Karpas-422 (cell line): ENCODE measurements around the gene CEP112. TPM values are rescaled to one million over a fixed set of nuclear protein-coding genes. Genes with fewer than 3 reads are reported as not detected.

Source experiments
- DNase-seq: peaks from one replicate; pipeline ENCODE4 v3.0.0-alpha.2; 2015
- H2AFZ ChIP-seq: fragments of 200-600 bp; sonication (generic); 2 replicates; pipeline ENCODE4 v1.6.1; 2014; ENCODE audit warnings: antibody characterized with exemption, low read length, mixed read lengths
- H3K27ac ChIP-seq: fragments of 200-600 bp; sonication (generic); 2 replicates; pipeline ENCODE4 v1.5.1; 2014; ENCODE audit warnings: mild to moderate bottlenecking, low read length, moderate library complexity
- H3K27me3 ChIP-seq: fragments of 200-600 bp; sonication (generic); 2 replicates; pipeline ENCODE4 v1.6.1; 2014; ENCODE audit warnings: low read length, mixed read lengths
- H3K36me3 ChIP-seq: fragments of 200-600 bp; sonication (generic); 2 replicates; pipeline ENCODE4 v1.6.1; 2014; ENCODE audit warnings: low read length, mixed read lengths; ENCODE audit not compliant: insufficient read depth
- H3K4me1 ChIP-seq: fragments of 200-600 bp; sonication (generic); 2 replicates; pipeline ENCODE4 v1.6.1; 2014; ENCODE audit warnings: mild to moderate bottlenecking, low read length, mixed read lengths
- H3K4me2 ChIP-seq: fragments of 200-600 bp; sonication (generic); 2 replicates; pipeline ENCODE4 v1.6.1; 2014; ENCODE audit warnings: low read length, low read depth, mild to moderate bottlenecking; ENCODE audit not compliant: poor library complexity, severe bottlenecking
- H3K4me3 ChIP-seq: fragments of 200-600 bp; sonication (generic); 2 replicates; pipeline ENCODE4 v1.5.1; 2014; ENCODE audit warnings: mild to moderate bottlenecking, antibody characterized with exemption, low read length, mixed read lengths
- H3K79me2 ChIP-seq: fragments of 200-600 bp; sonication (generic); 2 replicates; pipeline ENCODE4 v1.6.1; 2014; ENCODE audit warnings: mild to moderate bottlenecking, low read length, mixed read lengths
- H3K9ac ChIP-seq: fragments of 200-600 bp; sonication (generic); 2 replicates; pipeline ENCODE4 v1.6.0; 2014; ENCODE audit warnings: low read length
- H3K9me2 ChIP-seq: fragments of 200-600 bp; sonication (generic), shearing (Covaris generic); replicated peaks from 2 replicates; pipeline ENCODE4 v1.6.0; 2014; ENCODE audit warnings: mild to moderate bottlenecking, low read length, moderate library complexity; ENCODE audit not compliant: insufficient read depth
- H3K9me3 ChIP-seq: fragments of 300-700, 200-600 bp; sonication (generic); 2 replicates; pipeline ENCODE4 v1.6.1; 2014; ENCODE audit warnings: low read length, mixed read lengths
- H4K20me1 ChIP-seq: fragments of 200-600 bp; sonication (generic); 2 replicates; pipeline ENCODE4 v1.6.1; 2014; ENCODE audit warnings: mild to moderate bottlenecking, antibody characterized with exemption, low read length, low read depth; ENCODE audit not compliant: insufficient read depth
- total RNA-seq: library from RNA; depleted of rRNA; stranded (reverse); fragments of >200 nt; shearing (Covaris generic); gene quantifications from 2 replicates; pipeline ENCODE4 v1.2.3, GENCODE V29; 2014; ENCODE audit warnings: low replicate concordance

Gene CEP112
- total RNA-seq, 1 experiment from 2014 or later = not detected

DNA sequence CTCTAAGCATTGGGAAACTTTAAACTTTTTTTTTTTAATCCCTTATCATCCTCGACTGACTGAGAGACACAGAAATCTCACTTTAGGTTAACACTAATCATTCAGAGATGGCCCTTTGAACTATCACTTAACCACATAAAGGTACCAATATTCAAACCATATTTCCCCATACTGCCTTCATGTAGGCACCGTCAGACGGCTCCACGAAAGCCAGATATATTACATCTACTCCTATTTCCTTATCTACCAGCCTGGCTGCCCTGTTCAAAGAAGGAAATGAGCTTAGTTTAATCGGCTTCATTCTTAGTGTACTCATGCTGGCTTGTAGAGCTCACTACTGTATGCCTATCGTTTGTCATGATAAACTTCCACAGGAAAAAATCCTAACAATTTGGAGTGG, 270.9 kb downstream of the CEP112 start:
- H3K27me3 ChIP-seq = no peaks in the 10 kb centered on the region
- H3K4me2 ChIP-seq = no peak overlapping the region
- no peak overlapping the region for H2AFZ ChIP-seq
- H4K20me1 ChIP-seq = no peaks in the 10 kb centered on the region
- no peak overlapping the region for H3K9ac ChIP-seq
- H3K79me2 ChIP-seq = no peaks in the 10 kb centered on the region
- H3K4me3 ChIP-seq = no peak overlapping the region
- no peak for DNase-seq
- H3K4me1 ChIP-seq = no peaks in the 10 kb centered on the region
- no peaks in the 10 kb centered on the region for H3K9me2 ChIP-seq
- H3K9me3 ChIP-seq = no peaks in the 10 kb centered on the region
- H3K36me3 ChIP-seq = no peaks in the 10 kb centered on the region
- no peak overlapping the region for H3K27ac ChIP-seq

DNA sequence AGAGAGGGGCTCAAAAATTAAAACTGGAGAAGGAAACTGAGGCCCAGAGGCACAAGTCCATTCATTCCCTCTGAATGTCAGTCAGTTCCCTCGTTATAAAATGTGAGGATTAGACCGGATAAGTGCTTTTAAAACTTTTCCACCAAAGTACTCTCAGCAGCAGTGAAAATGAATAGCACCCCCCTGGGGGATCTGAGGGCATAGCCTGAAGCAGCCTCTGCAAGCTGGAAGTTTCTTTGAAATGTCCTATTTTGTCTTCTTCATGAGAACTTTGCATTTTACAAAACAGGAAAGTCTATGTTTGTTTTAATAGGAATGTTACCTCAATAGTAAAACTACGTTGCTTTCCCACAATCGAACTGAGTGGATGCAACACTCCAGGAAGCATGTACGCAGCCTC, 273.0 kb downstream of the CEP112 start:
- no peak overlapping the region for H3K9ac ChIP-seq

DNA sequence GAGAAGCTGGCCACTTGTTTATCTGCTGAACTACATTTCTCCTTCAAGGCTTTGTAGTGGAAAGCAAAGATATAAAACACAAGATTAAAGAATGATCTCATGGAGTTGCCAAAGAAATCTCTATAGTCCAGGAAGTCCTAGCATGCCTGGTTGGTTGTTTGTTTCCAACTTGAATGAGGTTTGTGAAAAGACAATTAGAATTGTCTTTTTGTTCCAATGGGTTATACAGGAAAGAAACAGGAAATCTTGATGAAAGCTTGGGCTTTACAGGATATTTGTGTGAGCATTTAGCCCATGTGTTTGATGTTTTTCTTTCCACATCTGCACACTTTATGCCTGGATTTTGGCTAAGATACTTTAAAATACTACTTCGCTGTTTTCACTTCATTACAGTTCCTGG, 273.4 kb downstream of the CEP112 start:
- Histone ChIP-seq H4K20me1 (no peaks in the 10 kb centered on the region), H3K79me2 (no peaks in the 10 kb centered on the region), H3K4me2 (no peak overlapping the region), H3K4me1 (no peaks in the 10 kb centered on the region), H3K9ac (no peak overlapping the region), H3K36me3 (no peaks in the 10 kb centered on the region), H3K9me3 (no peaks in the 10 kb centered on the region), H2AFZ (no peak overlapping the region), H3K4me3 (no peak overlapping the region), H3K9me2 (no peaks in the 10 kb centered on the region), H3K27me3 (no peaks in the 10 kb centered on the region), H3K27ac (no peak overlapping the region)
- no peak for DNase-seq

More for the DNA sequence above, 273.0 kb downstream of the CEP112 start:
- Histone ChIP-seq H3K4me2 (no peak overlapping the region), H3K9me3 (no peaks in the 10 kb centered on the region), H3K36me3 (no peaks in the 10 kb centered on the region), H3K27ac (no peak overlapping the region), H3K9me2 (no peaks in the 10 kb centered on the region), H4K20me1 (no peaks in the 10 kb centered on the region), H3K4me1 (no peaks in the 10 kb centered on the region), H3K27me3 (no peaks in the 10 kb centered on the region), H2AFZ (no peak overlapping the region), H3K4me3 (no peak overlapping the region), H3K79me2 (no peaks in the 10 kb centered on the region)
- no peak for DNase-seq

DNA sequence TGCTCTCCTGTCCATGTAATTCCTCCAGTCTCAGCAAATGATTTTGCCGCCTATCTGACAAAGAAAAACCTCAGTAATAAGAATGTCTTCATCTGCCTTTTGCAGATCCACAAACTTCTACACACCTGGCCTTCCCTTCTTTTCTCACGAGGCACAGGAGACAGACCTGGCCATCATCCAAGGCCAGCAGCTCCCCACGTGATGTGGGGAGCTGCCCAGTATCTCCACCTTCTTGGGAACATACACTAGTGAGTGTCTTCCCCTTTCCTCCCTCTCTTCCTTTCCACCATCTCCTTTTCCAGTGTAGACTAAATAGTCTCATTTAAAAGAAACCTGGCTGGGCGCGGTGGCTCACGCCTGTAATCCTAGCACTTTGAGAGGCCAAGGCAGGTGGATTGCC, 274.4 kb downstream of the CEP112 start:
- no peak overlapping the region for H3K4me2 ChIP-seq
- no peaks in the 10 kb centered on the region for H3K4me1 ChIP-seq
- H3K27me3 ChIP-seq = no peaks in the 10 kb centered on the region
- no peaks in the 10 kb centered on the region for H3K36me3 ChIP-seq
- H2AFZ ChIP-seq = no peak overlapping the region
- no peak overlapping the region for H3K27ac ChIP-seq
- no peak overlapping the region for H3K9ac ChIP-seq
- H3K4me3 ChIP-seq = no peak overlapping the region
- H3K9me3 ChIP-seq = no peaks in the 10 kb centered on the region
- no peak for DNase-seq
- H3K9me2 ChIP-seq = no peaks in the 10 kb centered on the region
- H4K20me1 ChIP-seq = no peaks in the 10 kb centered on the region
- H3K79me2 ChIP-seq = no peaks in the 10 kb centered on the region

DNA sequence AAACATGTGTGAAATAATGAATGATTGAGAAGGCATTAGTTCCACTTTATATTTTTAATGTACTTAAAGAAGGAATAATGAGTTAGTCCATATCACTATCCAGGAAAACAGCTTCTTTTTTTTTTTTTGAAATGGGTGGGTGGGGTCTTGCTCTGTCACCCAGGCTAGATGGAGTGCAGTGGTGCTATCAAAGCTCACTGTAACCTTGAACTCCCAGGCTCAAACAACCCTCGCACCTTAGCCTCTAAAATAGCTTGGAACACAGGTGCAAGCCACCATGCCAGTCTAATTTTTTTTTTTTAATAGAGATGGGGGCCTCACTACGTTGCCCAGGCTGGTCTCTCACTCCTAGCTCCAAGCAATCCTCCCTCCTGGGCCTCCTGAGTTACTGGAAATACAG, 275.5 kb downstream of the CEP112 start:
- Histone ChIP-seq H3K36me3 (no peaks in the 10 kb centered on the region), H3K4me3 (no peak overlapping the region), H3K27me3 (no peaks in the 10 kb centered on the region), H3K9ac (no peak overlapping the region), H3K27ac (no peak overlapping the region), H3K79me2 (no peaks in the 10 kb centered on the region), H3K4me2 (no peak overlapping the region), H2AFZ (no peak overlapping the region), H3K9me3 (no peaks in the 10 kb centered on the region), H4K20me1 (no peaks in the 10 kb centered on the region), H3K9me2 (no peaks in the 10 kb centered on the region), H3K4me1 (no peaks in the 10 kb centered on the region)
- no peak for DNase-seq

DNA sequence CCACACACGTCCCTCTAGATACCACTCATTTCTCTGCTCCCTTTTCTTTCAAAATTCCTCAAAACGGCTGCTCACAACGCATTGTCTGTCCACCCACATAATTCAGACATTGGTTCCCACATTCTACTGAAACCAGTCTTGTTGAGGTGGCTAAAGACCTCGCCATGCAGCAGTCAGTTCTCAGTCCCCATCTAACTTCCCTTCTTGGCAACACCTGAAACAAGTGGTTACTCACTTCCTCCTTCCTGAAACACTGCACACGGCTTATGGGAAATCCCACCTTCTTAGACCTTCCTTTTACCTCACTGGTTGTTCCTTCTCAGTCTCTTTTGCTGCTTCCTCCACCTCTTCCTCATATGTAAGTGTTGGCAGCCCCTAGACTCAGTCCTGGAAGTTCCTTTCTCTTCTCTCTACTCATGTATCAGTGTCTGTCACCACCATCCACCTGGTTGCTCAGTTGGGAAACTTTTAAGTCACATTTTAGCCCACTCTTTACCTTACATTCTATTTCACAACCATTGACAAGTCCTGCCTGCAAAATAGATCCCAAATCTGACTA, 277.1 kb downstream of the CEP112 start:
- H2AFZ ChIP-seq = 0 out of 2 replicates have a peak overlapping the region, but pooled peaks have one; percentile 48
- H3K79me2 ChIP-seq = no peaks in the 10 kb centered on the region
- no peaks in the 10 kb centered on the region for H3K27me3 ChIP-seq
- DNase-seq = peak; percentile 44
- H3K9me2 ChIP-seq = no peaks in the 10 kb centered on the region
- H4K20me1 ChIP-seq = no peaks in the 10 kb centered on the region
- no peak overlapping the region for H3K27ac ChIP-seq
- no peak overlapping the region for H3K4me3 ChIP-seq
- H3K4me2 ChIP-seq = no peak overlapping the region
- no peak overlapping the region for H3K9ac ChIP-seq
- H3K9me3 ChIP-seq = no peaks in the 10 kb centered on the region
- no peaks in the 10 kb centered on the region for H3K4me1 ChIP-seq
- H3K36me3 ChIP-seq = no peaks in the 10 kb centered on the region

DNA sequence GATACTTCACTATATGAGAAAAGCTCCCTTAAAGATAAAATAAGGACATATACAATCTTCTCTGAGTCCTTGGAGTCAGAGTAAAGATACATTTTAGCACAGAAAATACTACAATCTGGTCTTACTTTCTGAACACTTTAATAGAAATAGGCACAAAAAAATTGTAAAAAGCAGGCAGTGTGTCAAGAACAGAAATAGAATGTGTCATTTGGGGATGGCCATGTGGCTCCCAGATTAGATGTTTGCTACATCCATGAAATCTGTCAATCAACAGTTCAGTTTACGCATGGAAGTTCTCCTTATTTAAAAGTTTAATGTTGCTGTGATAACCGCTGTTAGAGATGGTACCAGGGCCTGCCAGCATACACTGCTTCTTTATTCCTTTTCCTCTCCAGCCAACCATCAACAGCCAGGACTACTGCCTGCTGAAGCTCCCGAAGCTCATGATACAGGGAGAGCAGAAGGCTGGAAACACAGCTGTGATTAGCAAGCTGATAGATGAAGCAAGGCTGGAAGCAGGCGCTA, 278.5 kb downstream of the CEP112 start:
- no peak overlapping the region for H3K4me2 ChIP-seq
- no peaks in the 10 kb centered on the region for H3K79me2 ChIP-seq
- H3K4me1 ChIP-seq = no peaks in the 10 kb centered on the region
- no peak overlapping the region for H3K27ac ChIP-seq
- H3K27me3 ChIP-seq = no peaks in the 10 kb centered on the region
- no peak overlapping the region for H2AFZ ChIP-seq
- no peak overlapping the region for H3K9ac ChIP-seq
- no peaks in the 10 kb centered on the region for H3K9me3 ChIP-seq
- no peaks in the 10 kb centered on the region for H3K9me2 ChIP-seq
- no peak overlapping the region for H3K4me3 ChIP-seq
- DNase-seq = no peak
- no peaks in the 10 kb centered on the region for H4K20me1 ChIP-seq
- H3K36me3 ChIP-seq = no peaks in the 10 kb centered on the region

DNA sequence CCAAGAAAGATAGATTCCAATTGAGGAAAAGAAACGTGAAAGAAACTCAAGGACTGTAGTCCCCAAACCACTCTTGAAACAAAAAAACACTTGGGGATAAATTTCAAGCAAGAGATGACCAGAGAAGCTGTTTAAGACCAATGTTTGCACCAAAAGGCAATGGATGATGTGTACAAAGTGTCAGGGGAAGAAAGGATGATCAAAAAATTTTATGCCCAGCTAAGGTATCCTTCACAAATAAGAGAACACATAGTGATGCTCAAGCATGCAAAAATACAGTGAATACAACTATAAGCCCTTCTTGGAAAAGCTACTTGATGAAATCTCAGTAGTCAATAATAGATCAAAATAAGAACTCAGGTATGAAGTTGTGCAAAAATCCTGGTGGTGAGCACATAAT, 281.1 kb downstream of the CEP112 start:
- Histone ChIP-seq H3K9me3 (no peaks in the 10 kb centered on the region), H3K79me2 (no peaks in the 10 kb centered on the region), H4K20me1 (no peaks in the 10 kb centered on the region), H3K4me1 (no peaks in the 10 kb centered on the region), H3K9ac (no peak overlapping the region), H3K27me3 (no peaks in the 10 kb centered on the region), H3K36me3 (no peaks in the 10 kb centered on the region), H3K27ac (no peak overlapping the region), H3K9me2 (no peaks in the 10 kb centered on the region), H3K4me2 (no peak overlapping the region), H3K4me3 (no peak overlapping the region), H2AFZ (no peak overlapping the region)
- DNase-seq = no peak
